Vagina (tissue), 2 donors: ENCODE results near the gene RDH12.

ENCODE experiments used
- CTCF ChIP-seq, 3 experiments: fragments of 450-650 bp in 2 of 3; fragments of 200-600 bp in 1 of 3; sonication (generic) in 1 of 3; IDR thresholded peaks; one replicate each; pipeline ENCODE4 v1.5.1; 2017 to 2019; ENCODE audit warnings: antibody characterized with exemption in 3 of 3, mild to moderate bottlenecking in 2 of 3, moderate library complexity in 2 of 3
- POLR2AphosphoS5 ChIP-seq, 2 donors: sonication (generic); formaldehyde crosslinking; IDR thresholded peaks; one replicate each; pipeline ENCODE4 v1.9.0; 2017; ENCODE audit warnings: antibody characterized with exemption in 2 of 2, mild to moderate bottlenecking in 2 of 2, low read depth in 1 of 2; ENCODE audit not compliant: insufficient read depth in 1 of 2

- TF ChIP-seq CTCF (IDR thresholded peaks at IDR 0.05) (no peak), POLR2AphosphoS5 (IDR thresholded peaks at IDR 0.05; ENCODE audit: insufficient read depth in 1 of 2, low read depth in 1 of 2) (no peak)
Measured at GRCh38 chr14:67746927-67747326, 45.2 kb downstream of the RDH12 start.
